Kidney tubule cell (primary cell): ENCODE measurements around the gene ANO10.
A peak's percentile ranks its signal among the peaks of the same experiment; 100 is the strongest.
"Not testable (repeated sequence)": the region's sequence is repeated elsewhere in the genome, so short reads cannot be mapped to it uniquely, and the experiment has no call there.

Source experiments
- DNase-seq: peaks from one replicate; pipeline ENCODE4 v3.0.0-alpha.2; 2018; ENCODE audit warnings: low spot score

Gene ANO10

GRCh38 chr3:43473737-43474136 lies 148.1 kb downstream of the ANO10 start:
- no peak for DNase-seq

- no peak for DNase-seq
Observed at GRCh38 chr3:43473244-43473643, 148.6 kb downstream of the ANO10 start.

- no peak for DNase-seq
Observed at GRCh38 chr3:43468133-43468532, 153.7 kb downstream of the ANO10 start.

- DNase-seq: peak; percentile 16
Observed at GRCh38 chr3:43465109-43465508, 156.7 kb downstream of the ANO10 start.

GRCh38 chr3:43462566-43462965 lies 159.2 kb downstream of the ANO10 start:
- not testable (repeated sequence) for DNase-seq

GRCh38 chr3:43461345-43461744 lies 160.5 kb downstream of the ANO10 start:
- DNase-seq: peak; percentile 49

- DNase-seq: not testable (repeated sequence)
Observed at GRCh38 chr3:43457038-43457437, 164.8 kb downstream of the ANO10 start.

GRCh38 chr3:43455233-43455632 lies 166.6 kb downstream of the ANO10 start:
- DNase-seq: peak; percentile 98

GRCh38 chr3:43453981-43454380 lies 167.8 kb downstream of the ANO10 start:
- no peak for DNase-seq

GRCh38 chr3:43451670-43452254 lies 170.0 kb downstream of the ANO10 start:
- DNase-seq: no peak

GRCh38 chr3:43448098-43448497 lies 173.7 kb downstream of the ANO10 start:
- no peak for DNase-seq

- no peak for DNase-seq
Observed at GRCh38 chr3:43445820-43446219, 176.0 kb downstream of the ANO10 start.

- no peak for DNase-seq
Observed at GRCh38 chr3:43442872-43443395, 178.9 kb downstream of the ANO10 start.

- no peak for DNase-seq
Observed at GRCh38 chr3:43436507-43437140, 185.2 kb downstream of the ANO10 start.

GRCh38 chr3:43435706-43436105 lies 186.1 kb downstream of the ANO10 start:
- no peak for DNase-seq

GRCh38 chr3:43434431-43434830 lies 187.4 kb downstream of the ANO10 start:
- no peak for DNase-seq

- DNase-seq: no peak
Observed at GRCh38 chr3:43432462-43432861, 189.3 kb downstream of the ANO10 start.

GRCh38 chr3:43426388-43426787 lies 195.4 kb downstream of the ANO10 start:
- no peak for DNase-seq

GRCh38 chr3:43425829-43426228 lies 196.0 kb downstream of the ANO10 start:
- DNase-seq: no peak

- DNase-seq: no peak
Observed at GRCh38 chr3:43423639-43424038, 198.2 kb downstream of the ANO10 start.

GRCh38 chr3:43423142-43423541 lies 198.7 kb downstream of the ANO10 start:
- no peak for DNase-seq

GRCh38 chr3:43418601-43419272 lies 203.1 kb downstream of the ANO10 start:
- peak; percentile 97 for DNase-seq

GRCh38 chr3:43417133-43417532 lies 204.7 kb downstream of the ANO10 start:
- DNase-seq: peak; percentile 61
